Colon (tissue), 2 donors: ENCODE data around the gene SLC37A1.
"Not testable (repeated sequence)": the region's sequence is repeated elsewhere in the genome, so short reads cannot be mapped to it uniquely, and the experiment has no call there.

Experiments used
- FAIRE-seq: peaks from 2 replicates; lab custom pipeline; 2012; peaks lifted over from hg19 to GRCh38; lab: Jason Lieb, UNC
- donor health status: control.
- donor health status: control.

SLC37A1 gene

GRCh38 chr21:42595283-42596187 is 81.9 kb downstream of the SLC37A1 start:
- no peak for FAIRE-seq

GRCh38 chr21:42596657-42597056 is 83.0 kb downstream of the SLC37A1 start:
- FAIRE-seq, result no peak

GRCh38 chr21:42597487-42598158 is 84.0 kb downstream of the SLC37A1 start:
- FAIRE-seq, result no peak

GRCh38 chr21:42598159-42598735 is 84.6 kb downstream of the SLC37A1 start:
- no peak for FAIRE-seq

- FAIRE-seq, result no peak
Observed at GRCh38 chr21:42599486-42599885, 85.8 kb downstream of the SLC37A1 start.

- no peak for FAIRE-seq
Observed at GRCh38 chr21:42599962-42600361, 86.3 kb downstream of the SLC37A1 start.

- FAIRE-seq, result no peak
Observed at GRCh38 chr21:42601656-42602055, 88.0 kb downstream of the SLC37A1 start.

- FAIRE-seq, result no peak
Observed at GRCh38 chr21:42607102-42607501, 93.5 kb downstream of the SLC37A1 start.

GRCh38 chr21:42607525-42608102 is 94.0 kb downstream of the SLC37A1 start:
- FAIRE-seq, result no peak

- FAIRE-seq, result no peak
Observed at GRCh38 chr21:42608446-42608845, 94.8 kb downstream of the SLC37A1 start.

GRCh38 chr21:42609811-42610210 is 96.2 kb downstream of the SLC37A1 start:
- no peak for FAIRE-seq

GRCh38 chr21:42611852-42612251 is 98.2 kb downstream of the SLC37A1 start:
- no peak for FAIRE-seq

GRCh38 chr21:42612390-42612789 is 98.7 kb downstream of the SLC37A1 start:
- no peak for FAIRE-seq

- FAIRE-seq, result no peak
Observed at GRCh38 chr21:42613756-42614155, 100.1 kb downstream of the SLC37A1 start.

GRCh38 chr21:42614396-42614795 is 100.7 kb downstream of the SLC37A1 start:
- FAIRE-seq, result no peak

GRCh38 chr21:42614811-42615351 is 101.2 kb downstream of the SLC37A1 start:
- FAIRE-seq, result no peak

GRCh38 chr21:42615377-42615776 is 101.7 kb downstream of the SLC37A1 start:
- not testable (repeated sequence) for FAIRE-seq

- no peak for FAIRE-seq
Observed at GRCh38 chr21:42615924-42616323, 102.3 kb downstream of the SLC37A1 start.

- no peak for FAIRE-seq
Observed at GRCh38 chr21:42616446-42616845, 102.8 kb downstream of the SLC37A1 start.

- no peak for FAIRE-seq
Observed at GRCh38 chr21:42616941-42617340, 103.3 kb downstream of the SLC37A1 start.

- FAIRE-seq, result no peak
Observed at GRCh38 chr21:42617486-42617885, 103.8 kb downstream of the SLC37A1 start.

GRCh38 chr21:42618707-42619102 is 105.1 kb downstream of the SLC37A1 start:
- FAIRE-seq, result no peak
